Smooth muscle cell (in vitro differentiated cells): ENCODE data around the gene PTPRD. TPM values are rescaled to one million over a fixed set of nuclear protein-coding genes. Genes with fewer than 3 reads are reported as not detected.

Experiments used
- DNase-seq: peaks from one replicate; lab custom pipeline; 2025; ENCODE audit not compliant: unreplicated experiment; lab: John Stamatoyannopoulos, UW
- H2AFZ ChIP-seq: fragments of 200-600 bp; sonication (generic); 2 replicates; pipeline ENCODE4 v1.6.0; 2016; ENCODE audit warnings: antibody characterized with exemption, low read depth, mild to moderate bottlenecking
- H3F3A ChIP-seq: fragments of 200-600 bp; sonication (generic); 2 replicates; pipeline ENCODE4 v1.6.0; 2017; ENCODE audit warnings: antibody characterized with exemption, low read depth
- H3K27ac ChIP-seq: fragments of 200-600 bp; sonication (generic); 2 replicates; pipeline ENCODE4 v1.5.1; 2016; ENCODE audit warnings: low read depth, mild to moderate bottlenecking
- H3K27me3 ChIP-seq: fragments of 200-600 bp; sonication (generic); 2 replicates; pipeline ENCODE4 v1.6.1; 2016; ENCODE audit warnings: low read depth, mild to moderate bottlenecking
- H3K36me3 ChIP-seq: fragments of 200-600 bp; sonication (generic); 2 replicates; pipeline ENCODE4 v1.5.1; 2016; ENCODE audit warnings: low read depth
- H3K4me1 ChIP-seq: fragments of 200-600 bp; sonication (generic); 2 replicates; pipeline ENCODE4 v1.5.1; 2016; ENCODE audit warnings: low read depth
- H3K4me2 ChIP-seq: fragments of 200-600 bp; sonication (generic); 2 replicates; pipeline ENCODE4 v1.6.0; 2016; ENCODE audit warnings: mild to moderate bottlenecking
- H3K4me3 ChIP-seq: fragments of 200-600 bp; sonication (generic); 2 replicates; pipeline ENCODE4 v1.5.1; 2016; ENCODE audit warnings: mild to moderate bottlenecking
- H3K79me2 ChIP-seq: fragments of 200-600 bp; sonication (generic); 2 replicates; pipeline ENCODE4 v1.6.0; 2016; ENCODE audit warnings: low read depth, mild to moderate bottlenecking
- H3K9ac ChIP-seq: fragments of 200-600 bp; sonication (generic); 2 replicates; pipeline ENCODE4 v1.6.0; 2016; ENCODE audit warnings: low read depth
- H3K9me3 ChIP-seq: fragments of 200-600 bp; sonication (generic); replicated peaks from 2 replicates; pipeline ENCODE4 v1.5.1; 2016; ENCODE audit warnings: low read depth
- H4K20me1 ChIP-seq: fragments of 200-600 bp; sonication (generic); 2 replicates; pipeline ENCODE4 v1.6.0; 2016; ENCODE audit warnings: low read depth
- WGBS: methylation state at CpG from one replicate; pipeline ENCODE4 v1.1.7; 2016; ENCODE audit warnings: low lambda C conversion rate; 5-methylcytosine and 5-hydroxymethylcytosine counted together
- polyA plus RNA-seq: library from polyadenylated mRNA; unstranded; fragments of >200 nt; fragmentation: Nextera tagmentation; extraction: Ambion mirVana; gene quantifications from 2 replicates; pipeline ENCODE4 v1.2.1, GENCODE V29; 2016
- total RNA-seq: library from RNA; depleted of rRNA; stranded (reverse); fragments of >200 nt; gene quantifications from 2 replicates; pipeline ENCODE4 v1.2.3, GENCODE V29; 2014
- TF ChIP-seq, protein P1 (sequence below): fragments of 200-600 bp; sonication (generic); IDR thresholded peaks from 2 replicates; pipeline ENCODE4 v1.5.1; 2017; ENCODE audit warnings: borderline replicate concordance, mild to moderate bottlenecking, antibody characterized with exemption; ENCODE audit not compliant: insufficient read depth, poor library complexity, severe bottlenecking

PTPRD gene
- total and polyA plus RNA-seq, 2 experiments from 2014 or later = 6.5 to 61.0 TPM

DNA sequence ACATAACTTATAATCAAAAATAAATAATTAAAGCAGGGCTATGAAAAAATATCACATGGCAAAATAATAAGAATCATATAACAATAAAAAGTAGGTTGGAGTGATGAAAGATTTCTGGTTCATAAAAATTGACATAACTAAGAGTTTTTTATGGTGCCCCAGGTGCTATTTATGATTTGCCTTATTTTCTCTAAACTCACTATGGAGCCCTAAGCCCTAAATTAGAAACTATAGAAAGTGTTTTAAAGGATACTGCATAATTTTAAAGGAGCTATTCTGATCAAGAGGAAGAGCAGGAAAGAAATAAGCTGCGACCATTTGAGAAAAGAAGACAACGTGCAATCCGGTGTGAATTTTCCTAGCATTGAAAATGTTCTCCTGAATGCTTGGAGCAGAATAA is 2178.2 kb downstream of the PTPRD start:
- Histone ChIP-seq H3K4me3 (no peak overlapping the region), H3K27me3 (no peaks in the 10 kb centered on the region), H3K4me1 (no peaks in the 10 kb centered on the region), H3K9ac (no peak overlapping the region), H3K9me3 (no peaks in the 10 kb centered on the region), H3K36me3 (no peaks in the 10 kb centered on the region), H2AFZ (no peak overlapping the region), H3F3A (no peaks in the 10 kb centered on the region), H3K79me2 (no peaks in the 10 kb centered on the region), H4K20me1 (no peaks in the 10 kb centered on the region), H3K4me2 (no peak overlapping the region), H3K27ac (no peak overlapping the region)
- no peak for DNase-seq
- TF ChIP-seq, protein P1, sequence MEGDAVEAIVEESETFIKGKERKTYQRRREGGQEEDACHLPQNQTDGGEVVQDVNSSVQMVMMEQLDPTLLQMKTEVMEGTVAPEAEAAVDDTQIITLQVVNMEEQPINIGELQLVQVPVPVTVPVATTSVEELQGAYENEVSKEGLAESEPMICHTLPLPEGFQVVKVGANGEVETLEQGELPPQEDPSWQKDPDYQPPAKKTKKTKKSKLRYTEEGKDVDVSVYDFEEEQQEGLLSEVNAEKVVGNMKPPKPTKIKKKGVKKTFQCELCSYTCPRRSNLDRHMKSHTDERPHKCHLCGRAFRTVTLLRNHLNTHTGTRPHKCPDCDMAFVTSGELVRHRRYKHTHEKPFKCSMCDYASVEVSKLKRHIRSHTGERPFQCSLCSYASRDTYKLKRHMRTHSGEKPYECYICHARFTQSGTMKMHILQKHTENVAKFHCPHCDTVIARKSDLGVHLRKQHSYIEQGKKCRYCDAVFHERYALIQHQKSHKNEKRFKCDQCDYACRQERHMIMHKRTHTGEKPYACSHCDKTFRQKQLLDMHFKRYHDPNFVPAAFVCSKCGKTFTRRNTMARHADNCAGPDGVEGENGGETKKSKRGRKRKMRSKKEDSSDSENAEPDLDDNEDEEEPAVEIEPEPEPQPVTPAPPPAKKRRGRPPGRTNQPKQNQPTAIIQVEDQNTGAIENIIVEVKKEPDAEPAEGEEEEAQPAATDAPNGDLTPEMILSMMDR = no peak
- 96% methylated on average over 3 of the region's 3 CpGs for WGBS

DNA sequence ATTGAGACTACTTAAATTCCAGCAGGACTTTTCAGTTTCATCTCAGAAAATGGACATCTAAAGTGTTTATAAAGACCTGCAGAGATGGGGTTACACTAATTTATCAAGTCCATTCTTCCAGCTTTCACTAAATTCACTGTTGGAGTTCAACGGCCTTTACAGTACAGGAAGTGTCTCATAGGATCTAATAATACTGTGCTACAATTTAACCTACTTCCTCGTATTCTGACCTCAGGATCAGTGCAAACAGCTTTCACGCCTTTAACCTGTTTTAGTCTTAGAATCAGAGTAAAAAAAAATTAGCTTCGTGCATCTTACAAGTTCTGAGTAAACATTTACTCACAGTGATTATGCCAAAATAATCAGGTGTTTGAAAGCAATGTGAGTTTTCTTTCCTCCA is 2180.6 kb downstream of the PTPRD start:
- Histone ChIP-seq H3K4me1 (no peaks in the 10 kb centered on the region), H3K9me3 (no peaks in the 10 kb centered on the region), H3K27ac (no peak overlapping the region), H2AFZ (no peak overlapping the region), H3K36me3 (no peaks in the 10 kb centered on the region), H3F3A (no peaks in the 10 kb centered on the region), H4K20me1 (no peaks in the 10 kb centered on the region), H3K9ac (no peak overlapping the region), H3K79me2 (no peaks in the 10 kb centered on the region), H3K4me3 (no peak overlapping the region), H3K27me3 (no peaks in the 10 kb centered on the region), H3K4me2 (no peak overlapping the region)
- 93% methylated on average over 4 of the region's 4 CpGs for whole genome bisulfite sequencing
- DNase-seq = no peak
- TF ChIP-seq, protein P1 = no peak

DNA sequence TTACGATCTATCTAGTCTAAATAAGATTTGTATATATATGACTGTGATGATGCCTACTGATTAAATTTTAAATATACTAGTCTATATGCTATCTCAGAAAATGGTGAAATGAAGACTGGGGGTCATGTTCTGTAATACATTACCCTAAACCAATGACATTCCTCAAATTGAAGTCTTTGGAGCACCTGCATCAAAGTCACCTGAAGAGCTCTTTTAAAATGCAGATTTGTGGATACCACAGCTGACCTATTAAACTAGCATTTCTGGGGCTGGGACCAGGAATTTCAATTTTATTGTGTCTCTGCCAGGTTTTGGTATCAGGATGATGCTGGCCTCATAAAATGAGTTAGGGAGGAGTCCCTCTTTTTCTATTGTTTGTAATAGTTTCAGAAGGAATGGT is 2181.3 kb downstream of the PTPRD start:
- 97% methylated on average over 1 of the region's 1 CpG for WGBS
- no peaks in the 10 kb centered on the region for H3K79me2 ChIP-seq
- TF ChIP-seq, protein P1 = no peak

DNA sequence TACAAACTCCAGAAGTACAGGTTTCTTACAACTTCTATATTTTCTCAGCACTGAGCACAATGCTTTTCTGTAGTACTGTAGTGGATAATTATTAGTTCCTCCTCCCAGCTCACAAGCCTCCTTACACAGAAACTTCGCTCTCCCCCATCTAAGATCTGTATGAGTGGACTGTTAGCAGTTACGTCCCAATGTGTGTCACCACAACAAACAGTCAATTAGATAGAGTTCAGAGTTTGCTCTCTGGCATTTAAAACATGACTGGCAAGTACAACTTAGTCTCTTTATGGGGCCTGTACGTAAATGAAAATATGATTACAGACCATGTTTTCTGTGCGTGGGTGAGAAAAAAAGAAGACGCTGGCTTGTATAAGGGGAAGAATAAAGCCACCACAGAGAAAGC is 2181.9 kb downstream of the PTPRD start:
- H2AFZ ChIP-seq = no peak overlapping the region
- H3K4me2 ChIP-seq = no peak overlapping the region
- no peak overlapping the region for H3K9ac ChIP-seq
- no peaks in the 10 kb centered on the region for H3K36me3 ChIP-seq
- no peaks in the 10 kb centered on the region for H3K79me2 ChIP-seq
- H3K27me3 ChIP-seq = no peaks in the 10 kb centered on the region
- H3K27ac ChIP-seq = no peak overlapping the region
- no peaks in the 10 kb centered on the region for H3K9me3 ChIP-seq
- H3K4me1 ChIP-seq = no peaks in the 10 kb centered on the region
- no peak for DNase-seq
- H4K20me1 ChIP-seq = no peaks in the 10 kb centered on the region
- TF ChIP-seq, protein P1 = no peak
- WGBS = 64% methylated on average over 5 of the region's 5 CpGs
- no peak overlapping the region for H3K4me3 ChIP-seq
- H3F3A ChIP-seq = no peaks in the 10 kb centered on the region

More for the DNA sequence above, 2181.3 kb downstream of the PTPRD start:
- no peaks in the 10 kb centered on the region for H3K27me3 ChIP-seq
- H3K27ac ChIP-seq = no peak overlapping the region
- H3F3A ChIP-seq = no peaks in the 10 kb centered on the region
- no peaks in the 10 kb centered on the region for H3K4me1 ChIP-seq
- H4K20me1 ChIP-seq = no peaks in the 10 kb centered on the region
- H3K9ac ChIP-seq = no peak overlapping the region
- H3K4me2 ChIP-seq = no peak overlapping the region
- no peaks in the 10 kb centered on the region for H3K36me3 ChIP-seq
- H2AFZ ChIP-seq = no peak overlapping the region
- no peaks in the 10 kb centered on the region for H3K9me3 ChIP-seq
- no peak overlapping the region for H3K4me3 ChIP-seq
- DNase-seq = no peak
